GM21390 (cell line): ENCODE measurements around the gene GOLGA8Q.
"Not testable (repeated sequence)": the region's sequence is repeated elsewhere in the genome, so short reads cannot be mapped to it uniquely, and the experiment has no call there.

ENCODE experiments used
- ATAC-seq: cut with Tn5 transposase; IDR thresholded peaks from one replicate; pipeline ENCODE4 v1.9.1; 2021; ENCODE audit not compliant: unreplicated experiment

The GOLGA8Q gene

GRCh38 chr15:30551750-30552149 is at the start of gene GOLGA8Q:
Gene GOLGA8Q (plus strand): TSS chr15:30552050. CDS start chr15:30552078, 28 bp downstream.
- ATAC-seq: not testable (repeated sequence)

- ATAC-seq: not testable (repeated sequence)
These were observed 48.7 kb upstream of the GOLGA8Q start for GRCh38 chr15:30502904-30503781.

- ATAC-seq: not testable (repeated sequence)
These were observed 47.5 kb upstream of the GOLGA8Q start for GRCh38 chr15:30504162-30504843.

GRCh38 chr15:30514545-30514944 is 37.3 kb upstream of the GOLGA8Q start:
- not testable (repeated sequence) for ATAC-seq

GRCh38 chr15:30523453-30524243 is 28.2 kb upstream of the GOLGA8Q start:
- ATAC-seq: not testable (repeated sequence)

GRCh38 chr15:30525912-30526311 is 25.9 kb upstream of the GOLGA8Q start:
- ATAC-seq: not testable (repeated sequence)

- ATAC-seq: not testable (repeated sequence)
These were observed 22.8 kb upstream of the GOLGA8Q start for GRCh38 chr15:30529049-30529448.

- ATAC-seq: not testable (repeated sequence)
These were observed 15.1 kb downstream of the GOLGA8Q start for GRCh38 chr15:30566949-30567348.

GRCh38 chr15:30573012-30573491 is 21.2 kb downstream of the GOLGA8Q start:
- ATAC-seq: not testable (repeated sequence)

- not testable (repeated sequence) for ATAC-seq
These were observed 27.6 kb downstream of the GOLGA8Q start for GRCh38 chr15:30579394-30579970.

- not testable (repeated sequence) for ATAC-seq
These were observed 28.9 kb downstream of the GOLGA8Q start for GRCh38 chr15:30580716-30581115.

- not testable (repeated sequence) for ATAC-seq
These were observed 47.1 kb downstream of the GOLGA8Q start for GRCh38 chr15:30598953-30599352.

GRCh38 chr15:30603796-30604195 is 51.9 kb downstream of the GOLGA8Q start, which contains the start of gene GOLGA8H:
Gene GOLGA8H (plus strand): TSS chr15:30604028. CDS start chr15:30604126, 98 bp downstream.
- ATAC-seq: not testable (repeated sequence)
